Effector memory CD8-positive, alpha-beta T cell (primary cell): ENCODE results near the gene SPATA45.
A peak's percentile ranks its signal among the peaks of the same experiment; 100 is the strongest.
"Not testable (repeated sequence)": the region's sequence is repeated elsewhere in the genome, so short reads cannot be mapped to it uniquely, and the experiment has no call there.

ENCODE experiments used
- ATAC-seq: fragments of 150-1000 bp; cut with Tn5 transposase; replicated peaks from 2 replicates; pipeline ENCODE4 v1.10.0; 2021; ENCODE audit warnings: mild to moderate bottlenecking, moderate library complexity
- DNase-seq, 3 experiments: peaks; one replicate each; pipeline ENCODE4 v3.0.0; 2021
- H3K27ac Mint-ChIP-seq, 2 donors: one replicate each; pipeline ENCODE4 v1.8.0; 2022; ENCODE audit warnings: mild to moderate bottlenecking in 2 of 2, mixed read lengths in 2 of 2, moderate library complexity in 2 of 2
- H3K27me3 Mint-ChIP-seq, 2 donors: one replicate each; pipeline ENCODE4 v1.8.0; 2022; ENCODE audit warnings: mixed read lengths in 2 of 2
- H3K36me3 Mint-ChIP-seq: one replicate; pipeline ENCODE4 v1.8.0; 2022; ENCODE audit warnings: mild to moderate bottlenecking, moderate library complexity, mixed read lengths; ENCODE audit not compliant: insufficient read depth
- H3K4me1 Mint-ChIP-seq, 2 donors: one replicate each; pipeline ENCODE4 v1.8.0; 2022; ENCODE audit warnings: low read depth in 2 of 2, mixed read lengths in 2 of 2
- H3K4me3 Mint-ChIP-seq, 2 donors: one replicate each; pipeline ENCODE4 v1.8.0; 2022; ENCODE audit warnings: mild to moderate bottlenecking in 2 of 2, mixed read lengths in 2 of 2, moderate library complexity in 2 of 2
- H3K9me3 Mint-ChIP-seq, 2 donors: one replicate each; pipeline ENCODE4 v1.8.0; 2022; ENCODE audit warnings: mixed read lengths in 2 of 2
- total RNA-seq, 9 experiments: gene quantifications; one replicate each; lab custom pipeline; 2026; lab: John Stamatoyannopoulos, UW

Gene SPATA45
- total RNA-seq = 0 to 0.13 (median 0) reads per million in 9 experiments

DNA sequence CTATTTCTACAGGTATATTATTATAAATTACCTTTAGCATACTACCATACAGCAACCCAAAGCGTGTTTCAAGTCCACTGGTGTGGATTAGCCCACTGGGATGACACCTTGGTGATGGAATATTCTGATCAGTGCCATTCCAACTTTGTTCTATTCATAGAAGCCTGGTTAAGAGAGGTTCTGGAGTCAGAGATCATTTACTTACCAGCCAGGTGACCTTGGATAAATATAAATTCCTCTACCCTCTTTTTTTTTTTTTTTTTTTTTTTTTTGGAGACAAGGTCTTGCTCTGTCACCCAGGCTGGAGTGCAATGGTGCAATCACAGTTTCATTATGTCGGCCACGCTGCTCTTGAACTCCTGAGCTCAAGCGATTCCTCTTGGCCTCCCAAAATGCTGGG is at the start of gene SPATA45:
TSS of gene SPATA45 (minus strand) at position 101 of the 400 bp plus-strand sequence. CDS start 11,500 bp downstream, outside the sequence.
- H3K27ac Mint-ChIP-seq = no peak within 1 kb of the TSS

DNA sequence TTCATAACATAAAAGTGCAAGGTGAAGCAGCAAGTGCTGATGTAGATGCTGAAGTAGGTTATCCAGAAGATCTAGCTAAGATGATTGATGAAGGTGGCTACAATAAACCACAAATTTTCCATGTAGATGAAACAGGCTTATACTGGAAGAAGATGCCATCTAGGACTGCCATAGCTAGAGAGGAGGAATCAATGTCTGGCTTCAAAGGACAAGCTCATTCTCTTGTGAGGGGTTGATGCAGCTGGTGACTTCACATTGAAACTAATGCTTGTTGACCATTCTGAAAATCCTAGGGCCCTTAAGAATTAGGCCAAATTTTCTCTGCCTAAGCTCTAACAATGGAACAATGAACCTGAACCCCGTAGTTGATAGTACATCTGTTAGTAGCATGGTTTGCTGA is 44.7 kb upstream of the SPATA45 start:
- Mint-ChIP-seq H3K27me3 (no peaks in the 10 kb centered on the region), H3K27ac (no peak overlapping the region), H3K4me1 (no peaks in the 10 kb centered on the region), H3K9me3 (no peaks in the 10 kb centered on the region), H3K36me3 (peaks cover 38% of the 10 kb centered on the region), H3K4me3 (no peak overlapping the region)
- no peak for ATAC-seq
- DNase-seq = no peak

More for the DNA sequence above, at the start of gene SPATA45:
- no peaks in the 10 kb centered on the region for H3K36me3 Mint-ChIP-seq
- H3K4me1 Mint-ChIP-seq = no peaks in the 10 kb centered on the region
- no peak within 1 kb of the TSS for H3K4me3 Mint-ChIP-seq
- H3K27me3 Mint-ChIP-seq = no peaks in the 10 kb centered on the region
- DNase-seq = no peak
- ATAC-seq = no peak
- H3K9me3 Mint-ChIP-seq = no peaks in the 10 kb centered on the region

DNA sequence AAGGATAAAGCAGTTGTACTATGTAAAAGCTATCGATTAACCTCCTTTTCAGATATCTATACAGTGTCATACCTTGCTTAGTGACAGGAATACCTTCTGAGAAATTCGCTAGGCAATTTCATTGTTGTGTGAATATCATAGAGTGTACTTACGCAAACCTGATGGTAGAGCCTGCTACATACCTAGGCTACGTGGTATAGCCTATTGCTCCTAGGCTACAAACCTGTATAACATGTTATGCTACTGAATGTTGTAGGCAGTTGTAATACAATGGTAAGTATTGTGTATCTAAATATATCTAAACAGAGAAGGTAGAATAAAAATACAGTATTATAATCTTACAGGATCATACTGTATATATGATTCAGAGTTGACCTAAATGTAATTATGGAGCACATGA is 37.1 kb upstream of the SPATA45 start:
- Mint-ChIP-seq H3K36me3 (peaks cover 54% of the 10 kb centered on the region), H3K4me1 (no peaks in the 10 kb centered on the region), H3K9me3 (no peaks in the 10 kb centered on the region), H3K27ac (no peak overlapping the region), H3K4me3 (no peak overlapping the region), H3K27me3 (no peaks in the 10 kb centered on the region)
- DNase-seq (no peak), ATAC-seq (no peak)

DNA sequence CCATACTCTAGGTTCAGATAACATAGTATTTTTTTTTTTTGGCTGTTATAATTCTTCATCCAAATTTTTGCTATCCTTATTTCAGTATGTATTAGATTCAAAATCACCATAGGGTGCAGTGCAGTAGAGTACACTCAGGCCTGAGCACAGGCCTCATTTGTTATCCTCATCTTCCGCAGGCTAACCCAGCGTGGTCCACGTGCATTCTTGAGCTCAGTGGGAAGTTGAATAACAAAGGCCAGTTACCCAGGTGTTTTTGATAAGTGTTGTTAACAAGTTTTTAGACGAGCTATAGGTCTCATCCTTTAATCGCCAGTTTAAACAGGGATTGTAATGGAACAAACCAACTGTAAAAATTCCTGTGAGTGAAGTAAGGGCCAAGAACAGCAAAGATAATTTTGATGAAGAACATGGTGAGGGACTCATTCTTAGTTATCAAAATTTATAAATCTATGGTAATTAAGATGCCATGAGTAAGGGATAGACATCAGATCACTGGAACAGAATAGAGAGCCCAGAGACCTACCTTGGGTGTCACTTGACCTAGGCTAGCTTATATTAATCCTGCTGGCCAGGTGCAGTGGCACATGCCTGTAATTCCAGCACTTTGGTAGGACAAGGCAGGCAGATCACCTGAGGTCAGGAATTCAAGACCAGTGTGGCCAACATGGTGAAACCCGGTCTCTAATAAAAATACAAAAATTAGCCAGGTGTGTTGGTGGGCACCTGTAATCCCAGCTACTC is 32.7 kb upstream of the SPATA45 start:
- peaks cover 39% of the 10 kb centered on the region for H3K36me3 Mint-ChIP-seq
- H3K9me3 Mint-ChIP-seq = no peaks in the 10 kb centered on the region
- ATAC-seq (no peak), DNase-seq (no peak)
- H3K4me3 Mint-ChIP-seq = no peak overlapping the region
- no peaks in the 10 kb centered on the region for H3K4me1 Mint-ChIP-seq
- no peak overlapping the region for H3K27ac Mint-ChIP-seq
- no peaks in the 10 kb centered on the region for H3K27me3 Mint-ChIP-seq

GRCh38 chr1:212878418-212878817 is 31.0 kb upstream of the SPATA45 start:
- no peaks in the 10 kb centered on the region for H3K9me3 Mint-ChIP-seq

GRCh38 chr1:212873518-212873917 is 26.1 kb upstream of the SPATA45 start:
- no peaks in the 10 kb centered on the region for H3K4me1 Mint-ChIP-seq
- no peak overlapping the region for H3K27ac Mint-ChIP-seq
- DNase-seq (no peak), ATAC-seq (no peak)
- peaks cover 46% of the 10 kb centered on the region for H3K36me3 Mint-ChIP-seq
- H3K27me3 Mint-ChIP-seq = no peaks in the 10 kb centered on the region
- H3K4me3 Mint-ChIP-seq = no peak overlapping the region
- no peaks in the 10 kb centered on the region for H3K9me3 Mint-ChIP-seq

More at GRCh38 chr1:212878418-212878817, 31.0 kb upstream of the SPATA45 start:
- Mint-ChIP-seq H3K4me3 (no peak overlapping the region), H3K27ac (no peak overlapping the region), H3K36me3 (peaks cover 39% of the 10 kb centered on the region), H3K27me3 (no peaks in the 10 kb centered on the region), H3K4me1 (no peaks in the 10 kb centered on the region)
- no peak for ATAC-seq
- DNase-seq = no peak

- no peak for ATAC-seq
- no peak for DNase-seq
- H3K27me3 Mint-ChIP-seq = no peaks in the 10 kb centered on the region
- H3K4me3 Mint-ChIP-seq = no peak overlapping the region
- no peaks in the 10 kb centered on the region for H3K4me1 Mint-ChIP-seq
- no peaks in the 10 kb centered on the region for H3K9me3 Mint-ChIP-seq
- H3K27ac Mint-ChIP-seq = peak overlapping the region in 1 of 2 donors; percentile 30
- peaks cover 44% of the 10 kb centered on the region for H3K36me3 Mint-ChIP-seq
These were observed 24.5 kb upstream of the SPATA45 start for GRCh38 chr1:212871976-212872375.

- ATAC-seq (no peak), DNase-seq (no peak)
- no peaks in the 10 kb centered on the region for H3K27me3 Mint-ChIP-seq
- peaks cover 24% of the 10 kb centered on the region for H3K36me3 Mint-ChIP-seq
- H3K27ac Mint-ChIP-seq = no peak overlapping the region
- H3K9me3 Mint-ChIP-seq = no peaks in the 10 kb centered on the region
- H3K4me3 Mint-ChIP-seq = no peak overlapping the region
- peaks cover 9 to 13% of the 10 kb centered on the region in 2 donors for H3K4me1 Mint-ChIP-seq
These were observed 19.7 kb upstream of the SPATA45 start for GRCh38 chr1:212867192-212867591.

DNA sequence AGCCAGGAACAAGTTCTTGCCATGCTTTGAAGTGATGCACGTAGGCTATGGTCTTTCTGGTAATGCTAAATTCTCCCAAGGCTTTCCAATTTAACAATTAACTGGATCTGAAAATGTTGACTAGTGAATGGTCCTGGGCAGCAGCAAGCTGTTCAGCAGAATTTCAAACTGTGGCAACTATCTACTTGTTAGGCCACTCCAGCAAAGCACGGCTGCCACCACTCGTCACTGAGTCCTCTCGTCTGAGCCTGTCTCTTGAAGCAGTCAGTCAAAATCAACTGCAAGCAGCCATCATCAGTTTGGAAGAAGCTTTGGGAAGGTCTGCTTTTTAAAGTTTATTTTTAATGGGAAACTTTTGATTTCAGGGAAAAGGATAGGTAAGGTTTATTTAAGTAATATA is 16.8 kb upstream of the SPATA45 start:
- peaks cover 9 to 14% of the 10 kb centered on the region in 2 donors for H3K4me1 Mint-ChIP-seq
- peaks cover 12% of the 10 kb centered on the region for H3K36me3 Mint-ChIP-seq
- ATAC-seq (no peak), DNase-seq (no peak)
- no peaks in the 10 kb centered on the region for H3K9me3 Mint-ChIP-seq
- H3K4me3 Mint-ChIP-seq = no peak overlapping the region
- H3K27ac Mint-ChIP-seq = peak overlapping the region; percentile 8 to 9
- H3K27me3 Mint-ChIP-seq = no peaks in the 10 kb centered on the region

DNA sequence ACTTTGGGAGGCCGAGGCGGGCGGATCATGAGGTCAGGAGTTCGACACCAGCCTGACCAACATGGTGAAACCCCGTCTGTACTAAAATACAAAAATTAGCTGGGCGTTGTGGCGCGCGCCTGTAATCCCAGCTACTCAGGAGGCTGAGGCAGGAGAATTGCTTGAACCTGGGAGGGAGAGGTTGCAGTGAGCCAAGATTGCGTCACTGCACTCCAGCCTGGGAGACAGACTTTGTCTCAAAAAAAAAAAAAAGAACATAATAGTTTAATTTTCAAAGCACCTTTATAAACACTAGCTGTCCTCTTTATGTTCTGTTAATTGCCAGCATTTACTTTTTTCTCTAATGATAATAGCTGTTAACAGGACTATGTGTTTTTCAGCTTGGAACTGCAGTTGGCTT is 15.9 kb upstream of the SPATA45 start:
- H3K4me3 Mint-ChIP-seq, DNase-seq, H3K27me3 Mint-ChIP-seq, H3K9me3 Mint-ChIP-seq, ATAC-seq: not testable (repeated sequence)
- H3K27ac Mint-ChIP-seq = peak overlapping the region in 1 of 2 donors; percentile 9
- peaks cover 15 to 20% of the 10 kb centered on the region in 2 donors for H3K4me1 Mint-ChIP-seq
- H3K36me3 Mint-ChIP-seq = peaks cover 12% of the 10 kb centered on the region

GRCh38 chr1:212862111-212862690 is 14.8 kb upstream of the SPATA45 start:
- Mint-ChIP-seq H3K27ac (no peak overlapping the region), H3K27me3 (no peaks in the 10 kb centered on the region), H3K4me1 (peaks cover 19 to 20% of the 10 kb centered on the region in 2 donors), H3K36me3 (peaks cover 12% of the 10 kb centered on the region), H3K9me3 (no peaks in the 10 kb centered on the region), H3K4me3 (no peak overlapping the region)
- DNase-seq = no peak
- no peak for ATAC-seq

- Mint-ChIP-seq H3K4me1 (peaks cover 20 to 22% of the 10 kb centered on the region in 2 donors), H3K27me3 (no peaks in the 10 kb centered on the region), H3K27ac (no peak overlapping the region), H3K4me3 (no peak overlapping the region), H3K36me3 (peaks cover 7% of the 10 kb centered on the region), H3K9me3 (no peaks in the 10 kb centered on the region)
- DNase-seq (no peak), ATAC-seq (no peak)
These were observed 13.5 kb upstream of the SPATA45 start for GRCh38 chr1:212860713-212861581.

GRCh38 chr1:212858461-212859265 is 11.2 kb upstream of the SPATA45 start:
- peak; percentile 13 for ATAC-seq
- H3K27ac Mint-ChIP-seq = peak overlapping the region; percentile 92 to 95
- H3K36me3 Mint-ChIP-seq = peaks cover 7% of the 10 kb centered on the region
- H3K4me1 Mint-ChIP-seq = peaks cover 17 to 19% of the 10 kb centered on the region in 2 donors
- peak overlapping the region in 1 of 2 donors; percentile 92 for H3K4me3 Mint-ChIP-seq
- DNase-seq = peak; percentile 5 to 10 (median 7)
- no peaks in the 10 kb centered on the region for H3K27me3 Mint-ChIP-seq
- H3K9me3 Mint-ChIP-seq = no peaks in the 10 kb centered on the region
